Fibroblast of lung (primary cell): ENCODE results near the gene CYLD.

Experiments
- EZH2 ChIP-seq: IDR thresholded peaks from 2 replicates; pipeline ENCODE4 v1.5.1; 2012; ENCODE audit warnings: low read length, control low read depth, mild to moderate bottlenecking; ENCODE audit errors: missing control alignments
- TF ChIP-seq, protein P1 (sequence below), 2 donors: IDR thresholded peaks in 1 of 2; conservative IDR thresholded peaks in 1 of 2; 1 replicate in 1 of 2; 2 replicates in 1 of 2; pipeline ENCODE4 v1.5.1; 2011 to 2012; ENCODE audit warnings: low read length in 2 of 2, control low read depth in 1 of 2, inconsistent platforms in 1 of 2, low read depth in 1 of 2, mild to moderate bottlenecking in 1 of 2

DNA sequence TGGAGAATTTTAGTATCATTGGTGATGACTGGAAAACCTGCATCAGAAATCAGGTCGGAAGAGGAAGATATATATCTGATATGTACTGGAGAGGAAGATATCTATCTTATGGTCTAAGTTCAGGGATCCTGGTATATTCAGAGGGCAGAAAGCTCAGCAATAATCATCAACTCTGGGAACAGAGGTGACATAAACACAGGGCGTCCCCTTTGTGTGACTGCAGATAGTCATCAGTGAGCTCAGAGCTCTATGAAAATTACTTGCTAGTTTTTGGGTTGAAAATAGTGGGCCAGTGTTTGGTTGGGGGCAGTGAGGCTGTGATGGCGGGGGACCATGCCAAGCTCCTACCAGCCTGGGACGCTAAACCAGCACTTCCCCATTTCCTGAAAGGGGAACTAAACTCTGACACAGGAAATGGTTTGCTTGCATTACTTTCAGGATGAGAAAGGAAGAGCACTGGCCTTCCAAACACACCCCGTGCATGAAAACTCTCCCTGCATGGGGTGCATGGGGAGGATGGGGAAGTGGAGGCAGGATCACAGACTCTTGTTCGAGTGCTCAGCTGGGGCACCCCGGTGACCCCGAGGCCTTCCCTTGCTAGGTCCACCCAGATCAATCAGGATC lies 32.7 kb upstream of the CYLD start:
- TF ChIP-seq, protein P1, sequence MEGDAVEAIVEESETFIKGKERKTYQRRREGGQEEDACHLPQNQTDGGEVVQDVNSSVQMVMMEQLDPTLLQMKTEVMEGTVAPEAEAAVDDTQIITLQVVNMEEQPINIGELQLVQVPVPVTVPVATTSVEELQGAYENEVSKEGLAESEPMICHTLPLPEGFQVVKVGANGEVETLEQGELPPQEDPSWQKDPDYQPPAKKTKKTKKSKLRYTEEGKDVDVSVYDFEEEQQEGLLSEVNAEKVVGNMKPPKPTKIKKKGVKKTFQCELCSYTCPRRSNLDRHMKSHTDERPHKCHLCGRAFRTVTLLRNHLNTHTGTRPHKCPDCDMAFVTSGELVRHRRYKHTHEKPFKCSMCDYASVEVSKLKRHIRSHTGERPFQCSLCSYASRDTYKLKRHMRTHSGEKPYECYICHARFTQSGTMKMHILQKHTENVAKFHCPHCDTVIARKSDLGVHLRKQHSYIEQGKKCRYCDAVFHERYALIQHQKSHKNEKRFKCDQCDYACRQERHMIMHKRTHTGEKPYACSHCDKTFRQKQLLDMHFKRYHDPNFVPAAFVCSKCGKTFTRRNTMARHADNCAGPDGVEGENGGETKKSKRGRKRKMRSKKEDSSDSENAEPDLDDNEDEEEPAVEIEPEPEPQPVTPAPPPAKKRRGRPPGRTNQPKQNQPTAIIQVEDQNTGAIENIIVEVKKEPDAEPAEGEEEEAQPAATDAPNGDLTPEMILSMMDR (conservative IDR thresholded peaks at IDR 0.05 in 1 of 2, IDR thresholded peaks at IDR 0.05 in 1 of 2; ENCODE audit: low read depth in 1 of 2, low read length in 2 of 2), result no peak
- no peak for TF ChIP-seq EZH2
